GM20000 (cell line): ENCODE results near the gene ASH1L.
"Not testable (repeated sequence)": the region's sequence is repeated elsewhere in the genome, so short reads cannot be mapped to it uniquely, and the experiment has no call there.

Experiments
- DNase-seq: peaks from one replicate; pipeline ENCODE4 v3.0.0; 2012; ENCODE audit warnings: low spot score
- TF ChIP-seq, protein P1 (sequence below): IDR thresholded peaks from 2 replicates; pipeline ENCODE4 v1.5.1; 2012; ENCODE audit warnings: mild to moderate bottlenecking, control low read depth; ENCODE audit errors: extremely low read depth, missing control alignments

ASH1L gene

DNA sequence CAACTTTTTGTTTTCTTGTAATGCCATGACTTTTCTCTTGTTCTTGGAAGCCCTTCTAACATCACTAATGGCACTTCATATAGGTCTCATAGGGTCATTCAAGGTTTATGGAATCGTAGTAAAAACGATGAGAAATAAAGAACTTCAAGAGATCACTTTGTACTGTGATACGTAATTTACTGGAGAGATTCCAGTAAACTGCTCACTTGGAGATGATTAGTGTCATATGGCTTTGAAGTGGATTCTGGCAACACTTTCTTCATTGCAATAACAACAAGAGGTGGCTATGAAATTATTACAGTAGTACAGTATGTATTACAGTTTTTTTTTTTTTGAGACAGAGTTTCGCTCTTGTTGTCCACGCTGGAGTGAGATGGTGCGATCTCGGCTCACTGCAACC lies 138.5 kb downstream of the ASH1L start:
- no peak for DNase-seq

DNA sequence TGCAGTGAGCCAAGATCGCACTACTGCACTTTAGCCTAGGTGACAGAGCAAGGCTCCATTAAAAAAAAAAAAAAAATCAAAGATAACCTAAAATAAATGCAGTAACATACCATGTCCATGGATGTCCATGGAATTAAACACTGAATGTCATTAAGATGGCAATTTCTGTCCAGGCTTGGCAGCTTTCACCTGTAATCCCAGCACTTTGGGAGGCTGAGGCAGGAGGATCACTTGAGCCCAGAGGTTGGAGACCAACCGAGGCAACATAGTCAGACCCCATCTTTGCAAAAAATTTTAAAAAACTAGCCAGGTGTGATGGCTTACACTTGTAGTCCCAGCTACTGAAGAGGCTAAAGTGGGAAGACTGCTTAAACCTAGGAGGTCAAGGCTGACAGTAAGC lies 141.8 kb downstream of the ASH1L start:
- no peak for DNase-seq
- TF ChIP-seq, protein P1, sequence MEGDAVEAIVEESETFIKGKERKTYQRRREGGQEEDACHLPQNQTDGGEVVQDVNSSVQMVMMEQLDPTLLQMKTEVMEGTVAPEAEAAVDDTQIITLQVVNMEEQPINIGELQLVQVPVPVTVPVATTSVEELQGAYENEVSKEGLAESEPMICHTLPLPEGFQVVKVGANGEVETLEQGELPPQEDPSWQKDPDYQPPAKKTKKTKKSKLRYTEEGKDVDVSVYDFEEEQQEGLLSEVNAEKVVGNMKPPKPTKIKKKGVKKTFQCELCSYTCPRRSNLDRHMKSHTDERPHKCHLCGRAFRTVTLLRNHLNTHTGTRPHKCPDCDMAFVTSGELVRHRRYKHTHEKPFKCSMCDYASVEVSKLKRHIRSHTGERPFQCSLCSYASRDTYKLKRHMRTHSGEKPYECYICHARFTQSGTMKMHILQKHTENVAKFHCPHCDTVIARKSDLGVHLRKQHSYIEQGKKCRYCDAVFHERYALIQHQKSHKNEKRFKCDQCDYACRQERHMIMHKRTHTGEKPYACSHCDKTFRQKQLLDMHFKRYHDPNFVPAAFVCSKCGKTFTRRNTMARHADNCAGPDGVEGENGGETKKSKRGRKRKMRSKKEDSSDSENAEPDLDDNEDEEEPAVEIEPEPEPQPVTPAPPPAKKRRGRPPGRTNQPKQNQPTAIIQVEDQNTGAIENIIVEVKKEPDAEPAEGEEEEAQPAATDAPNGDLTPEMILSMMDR = no peak

More for the DNA sequence above, 138.5 kb downstream of the ASH1L start:
- TF ChIP-seq, protein P1 = no peak

GRCh38 chr1:155411840-155412239 lies 150.8 kb downstream of the ASH1L start:
- not testable (repeated sequence) for DNase-seq

GRCh38 chr1:155410931-155411330 lies 151.7 kb downstream of the ASH1L start:
- TF ChIP-seq, protein P1 = no peak
- no peak for DNase-seq

GRCh38 chr1:155396874-155397476 lies 165.6 kb downstream of the ASH1L start:
- no peak for DNase-seq

DNA sequence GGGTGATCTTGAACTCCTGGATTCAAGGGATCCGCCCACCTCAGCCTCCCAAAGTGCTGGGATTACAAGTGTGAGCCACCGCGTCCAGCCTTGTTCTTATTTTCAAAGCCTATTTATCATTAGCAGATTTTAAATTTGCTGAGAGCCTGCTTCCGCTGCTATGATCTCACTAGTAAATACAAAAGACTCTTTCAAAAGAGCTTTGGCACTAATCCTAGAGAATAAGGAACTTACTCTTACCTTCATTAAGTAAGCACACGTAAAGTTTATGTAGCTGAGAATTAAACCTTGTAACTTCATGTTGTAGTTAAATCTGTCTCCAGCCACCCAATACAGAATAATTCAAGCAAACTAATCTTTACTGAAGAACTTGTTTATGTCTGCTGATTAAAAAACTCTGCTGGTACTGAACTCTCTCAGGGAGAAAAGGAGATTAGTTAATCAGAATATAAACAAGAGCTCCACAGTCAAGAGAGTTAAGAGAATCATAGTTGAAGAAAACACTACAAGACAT lies 169.6 kb downstream of the ASH1L start:
- no peak for DNase-seq

More at GRCh38 chr1:155396874-155397476, 165.6 kb downstream of the ASH1L start:
- TF ChIP-seq, protein P1 = no peak

DNA sequence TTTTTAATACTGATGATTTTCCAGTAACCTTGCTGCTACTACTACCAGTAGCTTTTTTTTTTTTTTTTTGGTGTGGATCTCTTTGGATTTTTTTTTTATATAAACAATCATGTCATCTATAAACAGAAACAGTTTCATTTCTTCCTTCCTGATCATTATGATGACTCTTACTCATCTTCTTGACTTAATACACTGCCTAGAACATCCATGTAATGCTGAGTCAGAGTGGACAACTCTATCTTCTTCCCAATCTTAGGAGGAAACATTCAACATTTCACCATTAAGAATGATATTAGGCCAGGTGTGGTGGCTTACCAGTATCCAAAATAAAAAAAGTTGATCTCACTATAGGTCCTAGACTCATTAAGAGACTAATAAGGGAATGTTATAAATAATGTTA lies 172.8 kb downstream of the ASH1L start:
- TF ChIP-seq, protein P1 = no peak
- DNase-seq = no peak

More for the DNA sequence above, 169.6 kb downstream of the ASH1L start:
- TF ChIP-seq, protein P1 = no peak

GRCh38 chr1:155385836-155386235 lies 176.8 kb downstream of the ASH1L start:
- DNase-seq = not testable (repeated sequence)

GRCh38 chr1:155383406-155383805 lies 179.2 kb downstream of the ASH1L start:
- TF ChIP-seq, protein P1 = no peak
- DNase-seq = no peak
